A549 (cell line): Measurements from ENCODE around the gene ANKRD24. TPM values are rescaled to one million over a fixed set of nuclear protein-coding genes. Genes with fewer than 3 reads are reported as not detected.

Experiments used
- ATAC-seq, 2 experiments: fragments of 200-7000 bp in 1 of 2; fragments of >200 bp in 1 of 2; cut with Nextera tagmentation in 1 of 2; cut with Tn5 transposase in 1 of 2; 3 replicates each; pipeline versions ENCODE4 v1.8.0 to v1.9.1; 2018 to 2020; ENCODE audit warnings: mild to moderate bottlenecking in 1 of 2, moderate library complexity in 1 of 2
- CTCF ChIA-PET: fragments of 300-600 bp; sonication (Branson Sonifier 250); formaldehyde crosslinking; extraction: SDS; loops from one replicate; lab custom pipeline; 2021; ENCODE audit warnings: antibody characterized with exemption, inconsistent platforms; lab: Yijun Ruan, JAX
- POLR2A ChIA-PET: fragments of 350-600 bp; formaldehyde crosslinking; extraction: SDS; loops from one replicate; lab custom pipeline; 2021; ENCODE audit warnings: antibody characterized with exemption, inconsistent platforms; lab: Yijun Ruan, JAX
- DNase-seq, 2 experiments: peaks; one replicate each; pipeline versions ENCODE4 v3.0.0 to v3.0.0-alpha.2; 2011 to 2016; ENCODE audit warnings: low read depth in 1 of 2, low spot score in 1 of 2
- FAIRE-seq: peaks from 2 replicates; lab custom pipeline; 2011; peaks lifted over from hg19 to GRCh38; lab: Jason Lieb, UNC
- H3K27ac ChIP-seq, 2 experiments: fragments of >200 bp; sonication (Bioruptor Twin); formaldehyde crosslinking; 3 replicates each; pipeline ENCODE4 v1.5.1; 2016 to 2017
- H3K4me1 ChIP-seq: fragments of >200 bp; sonication (Bioruptor Twin); formaldehyde crosslinking; 3 replicates; pipeline ENCODE4 v1.6.1; 2016
- H3K4me2 ChIP-seq: fragments of >200 bp; sonication (Bioruptor Twin); formaldehyde crosslinking; 3 replicates; pipeline ENCODE4 v1.6.1; 2016
- H3K4me3 ChIP-seq: fragments of >200 bp; sonication (Bioruptor Twin); formaldehyde crosslinking; 3 replicates; pipeline ENCODE4 v1.5.1; 2016
- H3K9me3 ChIP-seq: fragments of >200 bp; sonication (Bioruptor Twin); formaldehyde crosslinking; 3 replicates; pipeline ENCODE4 v1.6.1; 2016
- CBX8 ChIP-seq: fragments of 200-600 bp; sonication (generic); IDR thresholded peaks from 2 replicates; pipeline ENCODE4 v1.6.1; 2016
- CEBPB ChIP-seq, 2 experiments: fragments of >200 bp in 1 of 2; sonication (Bioruptor Twin) in 1 of 2; formaldehyde crosslinking in 1 of 2; IDR thresholded peaks; 2 replicates each; pipeline ENCODE4 v1.6.1; 2012 to 2016
- CTCF ChIP-seq: fragments of >200 bp; sonication (Bioruptor Twin); formaldehyde crosslinking; IDR thresholded peaks from 3 replicates; pipeline ENCODE4 v1.5.1; 2016
- E2F6 ChIP-seq: IDR thresholded peaks from 2 replicates; pipeline ENCODE4 v1.6.1; 2012; ENCODE audit warnings: low read depth, borderline replicate concordance
- EP300 ChIP-seq, 2 experiments: fragments of >200 bp; sonication (Bioruptor Twin); formaldehyde crosslinking; IDR thresholded peaks; 2 replicates in 1 of 2; 3 replicates in 1 of 2; pipeline ENCODE4 v1.6.1; 2016 to 2017
- ESRRA ChIP-seq: fragments of 150-350 bp; IDR thresholded peaks from 2 replicates; pipeline ENCODE4 v1.6.1; 2014; ENCODE audit warnings: mild to moderate bottlenecking, low read length, borderline replicate concordance
- FOSB ChIP-seq: fragments of 250-450 bp; sonication (Bioruptor Pico); IDR thresholded peaks from 2 replicates; pipeline ENCODE4 v1.5.0; 2020; ENCODE audit warnings: mild to moderate bottlenecking, moderate library complexity
- HDAC2 ChIP-seq: fragments of 200-600 bp; sonication (generic); IDR thresholded peaks from 2 replicates; pipeline ENCODE4 v1.6.1; 2016
- HES2 ChIP-seq: fragments of >200 bp; sonication (Bioruptor Twin); formaldehyde crosslinking; IDR thresholded peaks from 2 replicates; pipeline ENCODE4 v1.6.1; 2016
- HEYL ChIP-seq: fragments of 250-450 bp; sonication (Bioruptor Pico); IDR thresholded peaks from 2 replicates; pipeline ENCODE4 v1.8.0; 2021; ENCODE audit warnings: mild to moderate bottlenecking, moderate library complexity
- HMGXB4 ChIP-seq: fragments of 250-450 bp; sonication (Bioruptor Pico); IDR thresholded peaks from 2 replicates; pipeline ENCODE4 v1.5.0; 2021; ENCODE audit warnings: mild to moderate bottlenecking, moderate library complexity, borderline replicate concordance
- HOXA7 ChIP-seq: fragments of 250-450 bp; sonication (Bioruptor Pico); IDR thresholded peaks from 2 replicates; pipeline ENCODE4 v1.5.0; 2020; ENCODE audit warnings: mild to moderate bottlenecking, moderate library complexity
- HOXB5 ChIP-seq: fragments of 250-450 bp; sonication (Bioruptor Pico); IDR thresholded peaks from 2 replicates; pipeline ENCODE4 v1.5.0; 2020; ENCODE audit warnings: mild to moderate bottlenecking, moderate library complexity
- KDM1A ChIP-seq: fragments of 200-600 bp; sonication (generic); IDR thresholded peaks from 2 replicates; pipeline ENCODE4 v1.6.1; 2016; ENCODE audit warnings: low read depth, mild to moderate bottlenecking
- MAZ ChIP-seq: fragments of 150-350 bp; IDR thresholded peaks from 2 replicates; pipeline ENCODE4 v1.6.1; 2014; ENCODE audit warnings: antibody characterized with exemption, low read depth, low read length, borderline replicate concordance
- NPAS2 ChIP-seq: fragments of 250-450 bp; sonication (Bioruptor Pico); IDR thresholded peaks from 2 replicates; pipeline ENCODE4 v1.8.0; 2022; ENCODE audit warnings: mild to moderate bottlenecking, moderate library complexity, borderline replicate concordance
- PHF8 ChIP-seq: fragments of 200-600 bp; sonication (generic); IDR thresholded peaks from 2 replicates; pipeline ENCODE4 v1.6.1; 2016; ENCODE audit warnings: low read depth, mild to moderate bottlenecking, antibody characterized with exemption, moderate library complexity, borderline replicate concordance
- POLR2A ChIP-seq: IDR thresholded peaks from 2 replicates; pipeline ENCODE4 v1.6.1; 2012; ENCODE audit warnings: mild to moderate bottlenecking, low read length
- RARB ChIP-seq: fragments of 250-450 bp; sonication (Bioruptor Pico); IDR thresholded peaks from 2 replicates; pipeline ENCODE4 v1.8.0; 2021; ENCODE audit warnings: mild to moderate bottlenecking, moderate library complexity
- RCOR1 ChIP-seq: fragments of 150-350 bp; IDR thresholded peaks from 2 replicates; pipeline ENCODE4 v1.6.1; 2014; ENCODE audit warnings: antibody characterized with exemption, low read length, low read depth
- RFX5 ChIP-seq: fragments of 450-650 bp; IDR thresholded peaks from 2 replicates; pipeline ENCODE4 v1.7.1; 2014; ENCODE audit warnings: antibody characterized with exemption, mild to moderate bottlenecking, moderate library complexity
- RNF2 ChIP-seq: fragments of 200-600 bp; sonication (generic); IDR thresholded peaks from 2 replicates; pipeline ENCODE4 v1.6.1; 2016; ENCODE audit warnings: low read depth, mild to moderate bottlenecking, antibody characterized with exemption, moderate library complexity, borderline replicate concordance
- TFCP2L1 ChIP-seq: fragments of 250-450 bp; sonication (Bioruptor Pico); IDR thresholded peaks from 2 replicates; pipeline ENCODE4 v1.5.0; 2021; ENCODE audit warnings: mild to moderate bottlenecking
- ZFP36 ChIP-seq: fragments of 450-650 bp; IDR thresholded peaks from 2 replicates; pipeline ENCODE4 v1.6.1; 2014; ENCODE audit warnings: borderline replicate concordance; ENCODE audit not compliant: partially characterized antibody
- ZNF302 ChIP-seq: fragments of 250-450 bp; sonication (Bioruptor Pico); IDR thresholded peaks from 2 replicates; pipeline ENCODE4 v1.9.0; 2021; ENCODE audit warnings: inconsistent platforms, mild to moderate bottlenecking, moderate library complexity
- WGBS: methylation state at CpG from one replicate; pipeline ENCODE4 v1.1.6; 2017; ENCODE audit errors: missing lambda C conversion rate; 5-methylcytosine and 5-hydroxymethylcytosine counted together
- polyA plus RNA-seq, 4 experiments: library from polyadenylated mRNA; depleted of rRNA in 3 of 4; stranded (reverse); fragments of >200 nt; fragmentation: RNase III in 1 of 4; extraction: RNeasy Plus Mini Kit Qiagen cat#74134 plus additional on column Dnase treatment in 1 of 4; gene quantifications; 2 replicates in 3 of 4; 3 replicates in 1 of 4; pipeline ENCODE4 v1.2.3, GENCODE V29; 2011 to 2017

Gene ANKRD24
- polyA plus RNA-seq, 2 of the 4 experiments (the other 2 are of a cell fraction), result 0.28 to 0.36 TPM

GRCh38 chr19:4174895-4175668 lies 7.4 kb upstream of the ANKRD24 start:
- H3K4me2 ChIP-seq, result no peak overlapping the region
- no peak overlapping the region for H3K4me3 ChIP-seq
- DNase-seq, result no peak
- H3K4me1 ChIP-seq, result peaks cover 8% of the 10 kb centered on the region; the same call in 2 of the 3 replicates
- CTCF ChIA-PET, result interaction anchor here (0.9 kb wide), 1 partner anchor 32 kb away, joined by 3 read pairs; no protein-coding TSS in a partner anchor
- TF ChIP-seq HOXA7 (CRISPR knock-in tag) (no peak), HES2 (no peak), EP300 (IDR thresholded peaks at IDR 0.05) (no peak), RCOR1 (no peak), CTCF (no peak), HOXB5 (CRISPR knock-in tag) (no peak), E2F6 (no peak), ZFP36 (no peak), PHF8 (no peak), RNF2 (no peak), MAZ (no peak), HDAC2 (no peak), HEYL (no peak), RFX5 (no peak), POLR2A (no peak)
- FAIRE-seq, result no peak
- ATAC-seq, result no peak
- no peaks in the 10 kb centered on the region for H3K9me3 ChIP-seq
- no peak overlapping the region for H3K27ac ChIP-seq
- WGBS, result 94% methylated on average over 9 of the region's 41 CpGs
- POLR2A ChIA-PET, result interaction anchor here (0.5 kb wide), 1 partner anchor 109 kb away, joined by 4 read pairs; no protein-coding TSS in a partner anchor

GRCh38 chr19:4175669-4175931 lies 6.9 kb upstream of the ANKRD24 start:
- TF ChIP-seq RNF2, result no peak
- no peak for TF ChIP-seq ESRRA
- no peak for TF ChIP-seq E2F6
- TF ChIP-seq RARB (CRISPR knock-in tag), result no peak
- no peak for TF ChIP-seq TFCP2L1 (CRISPR knock-in tag)
- TF ChIP-seq KDM1A, result no peak
- no peak for TF ChIP-seq HOXB5 (CRISPR knock-in tag)
- no peak for TF ChIP-seq CEBPB (IDR thresholded peaks at IDR 0.05)
- no peak for TF ChIP-seq NPAS2 (CRISPR knock-in tag)
- no peak for TF ChIP-seq HMGXB4
- no peak for TF ChIP-seq CBX8
- TF ChIP-seq PHF8, result no peak
- TF ChIP-seq FOSB (CRISPR knock-in tag), result no peak
- TF ChIP-seq ZNF302 (CRISPR knock-in tag), result no peak
- Histone ChIP-seq H3K4me2 (no peak overlapping the region), H3K27ac (no peak overlapping the region), H3K4me3 (no peak overlapping the region), H3K9me3 (no peaks in the 10 kb centered on the region), H3K4me1 (peaks cover 8% of the 10 kb centered on the region; the same call in 2 of the 3 replicates)
- DNase-seq, result no peak
- no peak for ATAC-seq
- ChIA-PET CTCF (no interaction called here), POLR2A (no interaction called here)
- no peak for FAIRE-seq
- 100% methylated on average over 1 of the region's 12 CpGs for WGBS
